GM19099 (cell line): ENCODE results near the gene DYNC1I1.

Experiments used
- POLR2A ChIP-seq: IDR thresholded peaks from 3 replicates; pipeline ENCODE4 v1.6.1; 2011; ENCODE audit warnings: low read depth; ENCODE audit not compliant: insufficient read length; ENCODE audit errors: extremely low read depth

DYNC1I1 gene

DNA sequence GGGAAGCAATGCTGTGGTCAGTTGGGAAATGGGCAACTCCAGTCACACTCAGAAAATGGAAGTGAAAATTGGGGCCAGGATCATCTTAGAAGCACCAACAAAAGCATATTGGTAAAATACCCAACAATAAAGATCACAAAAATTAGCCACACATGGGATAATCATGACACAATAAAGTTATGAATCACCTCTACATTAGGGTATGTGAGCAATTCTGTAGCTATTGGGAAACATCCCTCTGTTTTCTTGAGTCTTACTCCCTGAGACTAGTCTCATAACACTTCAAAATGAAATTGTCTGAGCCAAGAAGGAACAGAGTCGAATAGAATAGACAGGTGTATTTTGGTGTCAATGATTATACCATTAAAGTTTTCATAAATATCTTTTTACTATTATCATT lies 178.3 kb downstream of the DYNC1I1 start:
- TF ChIP-seq POLR2A, result no peak

DNA sequence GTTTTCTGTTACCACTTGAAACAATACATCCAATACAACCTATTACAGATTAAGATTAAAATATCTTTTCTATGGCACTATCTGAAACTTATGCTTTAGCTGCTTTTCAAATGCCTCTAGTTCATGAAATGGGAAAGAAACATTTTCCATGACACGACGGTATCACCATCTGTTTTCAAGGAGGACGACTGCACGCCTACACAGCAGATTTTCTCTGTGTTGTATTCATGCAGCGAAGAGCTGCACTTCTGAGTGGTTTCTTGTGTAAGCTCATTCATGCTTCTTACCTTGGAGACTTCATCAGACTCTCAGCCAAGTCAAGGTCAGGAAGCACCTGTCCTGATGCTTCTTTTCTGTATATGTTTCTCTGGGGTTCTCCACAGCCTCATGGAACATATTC lies 179.2 kb downstream of the DYNC1I1 start:
- TF ChIP-seq POLR2A, result no peak

DNA sequence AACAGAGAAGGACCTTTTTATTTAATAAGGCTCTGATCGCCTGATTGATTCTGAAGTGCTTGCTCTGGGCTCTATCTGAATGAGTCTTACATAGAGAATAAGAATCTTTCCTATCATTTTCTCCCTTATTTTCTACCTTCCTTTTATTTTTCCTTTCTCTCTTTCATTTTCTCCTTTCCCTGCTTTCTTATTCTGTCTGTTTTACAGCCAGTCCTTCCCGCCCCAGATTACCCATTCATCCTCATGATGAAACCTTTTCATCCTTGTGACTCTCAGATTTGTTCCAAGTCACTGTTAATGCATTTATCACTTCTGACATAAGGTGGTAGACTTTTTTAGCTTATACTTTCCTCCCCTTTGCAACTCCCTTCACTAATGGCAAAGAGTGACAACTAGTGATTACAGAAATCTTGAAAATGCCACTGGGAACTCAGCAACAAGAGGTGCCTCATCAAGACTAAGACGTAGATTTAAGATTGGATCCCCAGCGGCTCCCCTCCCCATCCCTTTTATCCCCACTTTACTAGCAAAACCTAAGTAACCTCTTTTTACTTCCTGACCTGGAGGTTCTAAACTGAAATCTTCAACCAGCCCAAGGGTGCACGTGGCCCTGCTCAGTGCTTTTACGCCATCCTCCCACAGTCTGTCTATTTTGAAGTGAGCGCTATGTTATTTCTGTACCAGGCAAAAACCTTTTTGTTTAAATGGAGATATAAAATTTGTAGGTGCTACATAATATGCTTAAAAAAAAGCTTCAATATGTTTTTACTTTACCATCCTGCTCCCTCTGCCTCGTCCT lies 179.8 kb downstream of the DYNC1I1 start:
- TF ChIP-seq POLR2A, result no peak

DNA sequence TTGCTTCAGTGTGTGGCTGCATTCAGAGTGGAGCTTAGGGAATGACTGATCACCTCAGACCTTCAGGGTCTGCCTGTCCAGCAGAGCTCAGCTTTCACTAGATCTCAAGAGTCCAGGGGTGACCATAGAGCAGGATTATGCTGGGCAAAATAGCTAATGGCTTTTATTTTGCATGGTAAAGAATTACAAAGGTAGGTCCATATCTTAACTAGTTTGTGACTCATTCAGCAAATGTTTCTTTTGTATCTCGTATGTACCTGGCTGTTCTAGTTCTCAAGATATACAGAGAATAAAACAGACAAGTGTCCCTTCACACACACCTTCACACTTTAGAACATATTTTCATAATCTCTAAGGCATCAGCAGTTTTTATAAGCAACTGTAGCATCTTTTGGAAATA lies 180.5 kb downstream of the DYNC1I1 start:
- no peak for TF ChIP-seq POLR2A

DNA sequence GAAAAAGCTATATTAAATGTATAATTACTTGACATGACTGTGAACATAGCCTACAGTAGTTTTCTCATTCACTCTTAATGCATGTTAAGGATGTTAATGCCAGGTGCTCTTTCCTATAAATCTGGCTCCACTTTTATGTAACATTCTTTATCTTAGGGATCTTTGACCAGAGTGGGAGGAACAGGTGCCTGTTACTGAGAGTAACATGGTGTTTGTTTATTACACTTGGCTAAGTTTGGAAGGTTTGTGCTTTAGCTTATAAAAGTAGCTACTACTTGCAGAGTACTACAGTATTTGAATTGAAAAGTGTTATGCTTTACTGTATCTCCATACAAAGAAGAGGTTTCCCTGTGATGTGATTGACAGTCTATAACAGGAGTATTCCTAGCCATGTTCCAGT lies 183.4 kb downstream of the DYNC1I1 start:
- TF ChIP-seq POLR2A, result no peak

DNA sequence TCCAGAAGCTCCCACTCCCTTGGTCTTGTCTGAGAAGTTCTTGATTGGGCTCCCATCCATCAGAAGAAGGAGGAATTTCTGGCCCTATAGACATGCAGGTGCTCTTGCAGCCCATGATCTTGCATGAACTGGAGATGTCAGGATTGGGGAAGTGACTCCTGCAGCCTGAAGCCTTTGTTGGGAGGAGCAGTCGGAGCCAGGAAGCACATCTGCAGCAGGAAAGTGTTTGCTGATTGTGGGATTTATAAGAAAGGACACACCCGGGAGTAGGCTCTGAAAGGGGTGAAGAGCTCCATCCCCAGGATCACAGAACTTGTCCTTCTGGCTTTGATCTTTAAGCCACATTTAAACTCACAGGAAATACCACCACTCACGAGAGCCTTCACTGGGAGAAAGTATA lies 185.2 kb downstream of the DYNC1I1 start:
- TF ChIP-seq POLR2A, result no peak

DNA sequence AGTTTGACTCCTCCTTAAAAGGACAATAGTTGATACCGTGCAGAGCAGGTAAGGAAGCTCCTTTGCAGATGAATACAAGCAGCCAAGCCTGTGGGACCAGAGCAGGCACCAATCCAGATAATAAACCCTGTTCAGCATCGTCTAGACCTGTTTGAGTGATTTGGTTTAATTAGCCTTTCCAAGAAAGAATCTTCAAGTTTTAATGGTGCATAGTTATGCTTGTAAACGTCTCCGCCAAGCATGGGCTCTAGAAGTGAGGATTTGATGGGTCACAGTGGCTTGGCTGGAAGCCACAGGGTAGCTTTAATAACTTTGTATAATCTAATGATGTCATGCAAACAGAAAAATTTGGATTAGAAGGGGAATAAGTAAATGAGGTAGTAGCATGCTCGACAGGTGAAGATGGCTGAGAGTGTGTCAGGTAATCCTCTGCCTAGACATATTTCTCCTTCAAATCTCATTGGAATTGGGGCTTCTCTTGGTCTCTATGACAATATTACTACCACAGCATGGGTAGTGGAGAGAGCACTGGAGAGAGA lies 188.4 kb downstream of the DYNC1I1 start:
- TF ChIP-seq POLR2A, result no peak

DNA sequence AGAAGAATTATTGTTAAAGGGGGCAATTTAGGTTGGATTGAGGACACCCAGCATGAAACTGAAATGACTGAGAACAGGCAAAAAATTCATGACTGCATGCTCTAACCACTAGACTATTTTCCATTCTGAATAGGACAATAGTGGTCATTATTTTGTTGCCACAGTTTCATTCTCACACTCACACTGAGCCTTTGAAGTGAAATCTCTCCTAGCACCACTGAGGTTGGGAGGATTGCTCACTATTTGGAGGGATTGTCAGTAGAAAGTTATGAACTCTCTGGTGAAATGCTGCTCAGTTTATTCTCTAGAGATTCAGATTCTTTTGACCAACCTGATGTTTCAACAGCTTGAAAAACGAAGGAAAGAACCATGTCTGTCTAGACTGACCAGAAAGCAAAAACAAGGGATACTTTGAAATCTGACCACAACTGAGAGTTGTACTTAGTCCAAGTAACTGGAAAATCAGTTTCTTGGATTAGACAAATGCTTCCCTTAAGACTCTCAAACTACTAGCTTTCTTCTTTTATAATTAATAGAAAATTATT lies 191.2 kb downstream of the DYNC1I1 start:
- no peak for TF ChIP-seq POLR2A

DNA sequence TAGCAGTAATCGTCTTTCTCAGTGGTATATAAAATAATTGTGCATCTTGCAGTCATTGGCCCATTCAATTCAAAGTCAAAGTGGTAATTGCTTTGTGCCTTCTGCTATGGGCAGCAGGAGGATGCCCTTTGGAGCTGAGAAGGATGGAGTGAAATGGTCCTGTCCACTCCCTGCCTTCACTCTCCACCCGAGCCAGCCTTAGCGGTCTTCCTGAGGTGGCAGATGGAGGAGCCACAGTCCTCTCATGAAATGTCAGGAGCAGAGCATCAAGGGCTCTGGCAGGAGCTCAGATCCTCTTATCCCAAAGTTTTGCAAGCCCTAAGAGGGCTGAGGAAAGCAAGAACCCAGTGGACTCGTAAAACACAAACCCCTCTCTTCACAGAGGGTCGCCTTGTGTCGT lies 199.4 kb downstream of the DYNC1I1 start:
- no peak for TF ChIP-seq POLR2A

DNA sequence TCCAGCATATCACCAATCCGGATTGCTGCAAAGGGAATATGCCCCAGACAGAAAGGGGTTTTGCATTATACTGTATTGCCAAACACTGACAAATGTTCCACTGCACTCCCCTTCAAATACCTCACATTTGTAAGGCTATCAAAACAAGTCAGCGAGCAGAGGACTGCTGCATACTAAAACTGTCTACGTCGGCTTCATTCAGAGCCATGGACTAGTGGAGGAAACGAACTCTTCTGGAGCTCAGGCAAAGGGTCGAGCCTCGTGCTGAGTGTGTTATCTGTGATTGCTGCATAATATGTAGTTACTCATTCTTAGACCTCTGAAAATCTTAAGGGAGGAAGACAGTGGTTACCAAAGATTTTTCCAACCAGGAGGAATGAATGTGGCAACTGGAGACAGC lies 200.2 kb downstream of the DYNC1I1 start:
- TF ChIP-seq POLR2A, result no peak

DNA sequence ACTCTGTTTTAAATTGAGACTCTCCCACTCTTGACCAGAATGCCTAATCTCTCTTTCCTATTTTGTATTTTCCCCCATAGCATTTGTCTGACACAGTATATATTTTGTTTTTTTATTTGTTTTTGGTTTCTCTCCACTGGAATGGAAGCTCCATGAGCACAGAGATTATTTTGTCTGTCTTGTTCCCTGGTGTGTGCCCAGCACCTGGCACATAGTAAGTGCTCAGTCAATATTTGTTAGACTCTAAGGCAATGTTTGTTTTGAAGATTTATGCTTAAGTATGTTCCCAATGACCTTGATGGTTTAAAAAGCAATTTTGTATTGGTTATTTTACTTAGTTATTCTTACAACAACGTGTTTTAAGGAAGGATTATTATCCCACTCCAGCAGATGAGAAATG lies 201.8 kb downstream of the DYNC1I1 start:
- TF ChIP-seq POLR2A, result no peak

DNA sequence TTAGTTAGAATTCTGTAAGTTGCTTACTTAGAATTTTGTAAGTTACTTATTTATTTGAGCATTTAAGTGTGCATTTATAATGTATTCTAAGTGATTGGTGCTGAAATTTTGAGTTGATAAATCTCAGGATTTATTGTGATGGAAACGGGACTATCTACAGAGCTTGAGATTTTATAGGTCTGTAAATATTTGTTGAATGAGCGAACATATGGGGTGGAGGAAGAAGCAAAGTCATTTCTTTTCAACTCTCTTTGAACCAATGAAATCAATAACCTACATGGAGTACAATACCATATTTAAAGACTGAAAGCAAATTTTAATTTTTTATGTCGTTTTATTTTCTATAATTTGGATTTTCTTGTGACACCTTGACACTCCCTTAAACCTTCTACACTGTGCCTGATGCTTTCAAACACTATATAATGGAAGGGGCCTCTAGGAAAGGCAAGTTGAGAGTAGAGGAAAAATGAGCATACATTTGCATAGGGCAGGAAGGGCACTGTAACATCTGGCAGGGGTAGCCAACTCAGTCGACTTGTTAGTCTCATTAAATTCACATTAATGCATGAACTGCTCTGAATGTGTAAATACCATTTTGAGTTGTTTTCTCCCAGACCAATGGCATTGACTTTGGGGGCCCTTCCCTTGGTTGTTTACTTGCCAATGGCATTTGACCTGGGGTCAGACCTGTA lies 204.2 kb downstream of the DYNC1I1 start:
- TF ChIP-seq POLR2A, result no peak

DNA sequence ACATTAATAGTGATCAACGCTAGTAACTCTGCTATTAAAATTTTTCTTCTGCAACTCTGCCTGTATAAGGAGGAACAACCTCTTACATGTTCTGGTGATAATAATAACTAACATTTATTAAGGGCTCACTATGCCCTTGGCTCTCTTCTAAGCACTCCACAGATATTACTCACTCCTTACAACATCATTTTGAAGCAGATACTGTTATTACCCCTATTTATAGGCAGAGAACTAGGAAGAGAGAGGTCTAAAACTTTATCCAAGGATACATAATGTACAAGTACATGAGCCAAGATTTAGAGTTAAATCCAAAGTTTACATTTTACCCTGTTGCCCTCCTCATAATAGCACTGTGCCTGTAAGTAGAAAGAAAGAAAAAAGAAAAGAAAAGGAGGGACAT lies 205.6 kb downstream of the DYNC1I1 start:
- no peak for TF ChIP-seq POLR2A

DNA sequence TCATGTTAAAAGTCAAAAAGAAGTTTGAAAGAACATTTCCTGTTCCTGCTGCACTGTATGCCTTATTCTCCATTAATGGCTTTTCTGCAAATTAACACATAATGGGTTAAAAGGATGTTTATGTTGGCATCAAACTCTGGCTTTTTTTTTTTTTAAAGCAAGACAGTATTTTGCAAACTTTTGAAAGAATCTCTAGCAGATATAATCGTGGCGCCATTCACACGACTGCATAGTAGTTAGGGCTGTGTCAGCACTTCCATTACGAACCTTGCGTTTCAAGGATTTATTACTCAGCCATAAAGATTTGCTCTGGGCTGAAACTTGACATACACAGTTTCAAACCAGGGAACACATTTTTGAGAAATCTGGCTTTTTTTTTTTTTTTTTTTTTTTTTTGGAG lies 207.8 kb downstream of the DYNC1I1 start:
- no peak for TF ChIP-seq POLR2A

DNA sequence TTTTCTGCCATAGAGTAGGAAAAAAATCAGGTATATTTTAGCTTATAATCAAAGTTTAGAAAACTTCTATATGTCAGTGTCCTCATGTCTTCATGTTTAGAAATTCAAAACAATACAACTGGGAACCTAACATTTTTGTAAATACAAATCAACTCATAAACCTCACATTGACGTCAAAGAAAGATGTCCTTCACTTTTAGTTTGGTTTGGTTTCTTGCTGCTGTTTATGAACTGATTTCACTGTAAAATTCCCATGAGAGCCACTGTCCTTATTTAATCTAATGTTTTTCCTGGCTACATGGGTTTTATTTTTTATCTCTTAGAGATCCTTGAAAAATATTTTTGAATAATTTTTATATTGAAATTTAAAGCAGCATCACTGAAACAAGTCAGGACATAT lies 208.4 kb downstream of the DYNC1I1 start:
- TF ChIP-seq POLR2A, result no peak

DNA sequence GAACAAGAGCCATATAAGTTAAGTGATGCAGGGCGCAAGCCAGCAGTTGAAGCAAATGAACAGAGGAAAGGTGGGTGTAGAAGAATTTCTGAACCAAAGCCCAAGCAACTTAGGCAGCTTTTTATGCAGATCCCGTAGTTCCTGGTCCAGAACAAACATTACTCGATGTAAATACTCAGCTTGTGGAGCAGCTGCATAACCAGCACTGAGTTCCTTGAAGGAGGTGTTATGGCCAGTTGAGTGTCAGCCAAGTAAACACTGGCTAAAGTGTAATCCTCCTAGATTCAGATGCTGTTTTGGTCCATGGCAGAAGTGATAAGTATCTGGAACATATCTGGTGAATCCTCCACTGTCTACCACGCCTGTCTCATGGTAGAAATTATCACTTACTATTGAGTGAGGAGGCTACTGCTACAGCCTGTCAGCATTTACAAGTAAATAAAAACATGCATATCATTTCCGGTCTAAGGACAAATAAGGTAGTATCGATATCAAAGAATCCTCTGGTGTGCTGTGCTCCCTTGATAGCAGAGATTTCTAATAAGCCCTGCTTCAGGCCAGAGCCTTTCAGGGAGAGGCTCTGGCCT lies 213.9 kb downstream of the DYNC1I1 start:
- TF ChIP-seq POLR2A, result no peak

DNA sequence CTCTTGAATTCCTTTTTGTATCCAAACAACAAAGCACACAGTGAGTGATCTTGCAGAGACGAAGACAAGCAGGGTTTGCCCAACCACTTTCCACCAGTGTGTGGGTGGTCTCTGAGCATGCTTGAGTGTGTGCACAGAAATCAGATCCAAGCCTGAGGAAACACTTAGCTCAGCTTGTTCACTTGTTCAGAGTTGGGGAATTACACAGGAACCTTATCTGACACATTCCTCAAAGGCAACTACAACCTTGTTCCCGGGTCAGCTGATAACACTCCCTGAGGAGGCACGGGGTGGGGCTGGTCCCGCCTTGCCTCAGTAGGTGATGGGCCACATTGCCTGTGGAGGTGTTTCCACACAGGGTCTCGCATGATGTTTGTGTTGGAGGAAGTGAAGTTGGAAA lies 216.9 kb downstream of the DYNC1I1 start:
- TF ChIP-seq POLR2A, result no peak

DNA sequence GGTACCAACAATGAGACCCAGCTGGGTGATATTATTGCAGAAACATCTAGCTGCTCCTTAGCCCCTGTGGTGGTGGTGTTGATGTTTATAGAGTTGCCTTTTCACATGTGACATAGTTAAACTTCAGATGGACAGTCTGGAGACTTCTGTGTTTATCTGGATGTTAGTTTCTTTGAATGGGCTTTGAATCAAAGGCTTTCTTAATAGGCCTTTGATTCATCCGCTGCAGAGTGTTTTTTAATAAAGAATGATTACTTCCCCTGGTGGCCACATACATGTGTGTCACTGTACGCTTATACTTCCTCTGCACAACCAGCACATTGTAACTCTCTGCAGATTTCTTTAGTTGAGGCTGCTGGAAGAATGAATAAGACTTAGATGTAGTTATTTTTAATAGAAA lies 221.0 kb downstream of the DYNC1I1 start:
- no peak for TF ChIP-seq POLR2A
